T-cell (primary cell): Measurements from ENCODE around the gene REM2. TPM values are rescaled to one million over a fixed set of nuclear protein-coding genes. Genes with fewer than 3 reads are reported as not detected.

Experiments used
- ATAC-seq, 4 experiments: fragments of 200-7000 bp in 3 of 4; fragments of 150-1000 bp in 1 of 4; cut with Tn5 transposase; replicated peaks in 1 of 4; 1 replicate in 3 of 4; 2 replicates in 1 of 4; pipeline ENCODE4 v1.10.0; 2021; ENCODE audit warnings: moderate library complexity in 3 of 4, mild to moderate bottlenecking in 2 of 4, moderate number of reproducible peaks in 1 of 4
- CTCF ChIA-PET, 2 donors: fragments of 300-600 bp; sonication (Branson Sonifier 250); formaldehyde crosslinking; loops; one replicate each; lab custom pipeline; 2022; ENCODE audit warnings: antibody characterized with exemption in 2 of 2; lab: Charles Lee
- POLR2A ChIA-PET, 2 donors: fragments of 300-600 bp; sonication (Branson Sonifier 250); formaldehyde crosslinking; loops; one replicate each; lab custom pipeline; 2022; ENCODE audit warnings: antibody characterized with exemption in 2 of 2; lab: Charles Lee
- DNase-seq, 35 experiments: peaks; one replicate each; pipeline versions ENCODE4 v3.0.0 to v3.0.0-alpha.2; 2013 to 2023
- H3K27ac ChIP-seq: one replicate; pipeline ENCODE4 v1.5.1; 2013; ENCODE audit warnings: low read length
- H3K27me3 ChIP-seq, 2 experiments: replicated peaks in 1 of 2; 1 replicate in 1 of 2; 2 replicates in 1 of 2; pipeline versions ENCODE4 v1.6.1 to v1.7.0; 2013; ENCODE audit warnings: low read length in 1 of 2, mixed read lengths in 1 of 2; ENCODE audit not compliant: control insufficient read depth in 2 of 2, insufficient read depth in 2 of 2; ENCODE audit errors: extremely low read depth in 1 of 2
- H3K36me3 ChIP-seq, 2 donors: 1 replicate in 1 of 2; 2 replicates in 1 of 2; pipeline versions ENCODE4 v1.6.1 to v1.7.0; 2013; ENCODE audit warnings: low read length in 1 of 2; ENCODE audit not compliant: control insufficient read depth in 2 of 2, insufficient read depth in 1 of 2; ENCODE audit errors: extremely low read depth in 1 of 2
- H3K4me1 ChIP-seq, 2 experiments: 1 replicate in 1 of 2; 2 replicates in 1 of 2; pipeline versions ENCODE4 v1.6.1 to v1.7.0; 2013; ENCODE audit warnings: low read length in 2 of 2, mixed read lengths in 1 of 2; ENCODE audit not compliant: insufficient read depth in 2 of 2, control insufficient read depth in 1 of 2; ENCODE audit errors: extremely low read depth in 1 of 2
- H3K4me3 ChIP-seq, 2 donors: 1 replicate in 1 of 2; 2 replicates in 1 of 2; pipeline versions ENCODE4 v1.5.1 to v1.7.0; 2013; ENCODE audit warnings: mild to moderate bottlenecking in 2 of 2, low read length in 1 of 2, moderate library complexity in 1 of 2; ENCODE audit not compliant: control insufficient read depth in 1 of 2; ENCODE audit errors: extremely low read depth in 1 of 2
- H3K9me3 ChIP-seq: 2 replicates; pipeline ENCODE4 v1.7.0; 2013
- H3K27ac Mint-ChIP-seq, 2 donors: one replicate each; pipeline ENCODE4 v1.8.0; 2020 to 2021; ENCODE audit warnings: mild to moderate bottlenecking in 2 of 2, mixed read lengths in 2 of 2
- H3K27me3 Mint-ChIP-seq, 2 donors: one replicate each; pipeline ENCODE4 v1.8.0; 2021 to 2022; ENCODE audit warnings: mixed read lengths in 2 of 2
- H3K36me3 Mint-ChIP-seq: one replicate; pipeline ENCODE4 v1.8.0; 2021; ENCODE audit warnings: mixed read lengths
- H3K4me1 Mint-ChIP-seq, 3 donors: one replicate each; pipeline ENCODE4 v1.8.0; 2020 to 2022; ENCODE audit warnings: mixed read lengths in 3 of 3, mild to moderate bottlenecking in 1 of 3
- H3K4me3 Mint-ChIP-seq, 3 donors: one replicate each; pipeline ENCODE4 v1.8.0; 2020 to 2022; ENCODE audit warnings: mild to moderate bottlenecking in 3 of 3, mixed read lengths in 3 of 3, moderate library complexity in 3 of 3
- H3K9me3 Mint-ChIP-seq, 3 donors: one replicate each; pipeline ENCODE4 v1.8.0; 2020 to 2022; ENCODE audit warnings: mixed read lengths in 3 of 3
- WGBS: methylation state at CpG from one replicate; pipeline ENCODE4 v1.1.5; 2013; ENCODE audit warnings: missing lambda C conversion rate; ENCODE audit not compliant: insufficient coverage; 5-methylcytosine and 5-hydroxymethylcytosine counted together
- total RNA-seq, 35 experiments: library from RNA in 6 of 35; stranded (reverse) in 6 of 35; fragments of 120-200 nt in 1 of 35; gene quantifications; one replicate each; pipeline versions ENCODE4 v1.2.1 to v1.2.4 and lab custom pipeline; 2013 to 2026

Gene REM2
- total RNA-seq, 5 donors from 2014 or later (not counting 1 experiment from before 2014, with no cell fraction given): 4.1 to 10.6 (median 6.2) TPM

- Histone ChIP-seq H3K4me1 (peaks cover 5 to 9% of the 10 kb centered on the region in 2 experiments), H3K27me3 (peaks cover 0 to 83% of the 10 kb centered on the region in 2 experiments), H3K27ac (no peak overlapping the region), H3K4me3 (no peak overlapping the region), H3K9me3 (no peaks in the 10 kb centered on the region), H3K36me3 (no peaks in the 10 kb centered on the region)
- no peak overlapping the region for H3K4me3 Mint-ChIP-seq
- POLR2A ChIA-PET: no interaction called here
- H3K27me3 Mint-ChIP-seq: peaks cover 26 to 53% of the 10 kb centered on the region in 2 donors
- 92% methylated on average over 21 of the region's 28 CpGs for WGBS
- peaks cover 0 to 5% (median 4%) of the 10 kb centered on the region in 3 donors for H3K4me1 Mint-ChIP-seq
- no peaks in the 10 kb centered on the region for H3K36me3 Mint-ChIP-seq
- DNase-seq (no peak), ATAC-seq (no peak)
- no peaks in the 10 kb centered on the region for H3K9me3 Mint-ChIP-seq
- CTCF ChIA-PET: interaction anchor here in 1 of 2 donors (0.7 kb wide), 1 partner anchor 10 kb away, joined by 3 read pairs; no protein-coding TSS in a partner anchor
- no peak overlapping the region for H3K27ac Mint-ChIP-seq
These were observed 40.6 kb upstream of the REM2 start for GRCh38 chr14:22842211-22843122.

GRCh38 chr14:22843123-22843925 is 39.7 kb upstream of the REM2 start:
- Histone ChIP-seq H3K4me1 (peaks cover 0 to under 1% of the 10 kb centered on the region in 2 experiments), H3K4me3 (no peak overlapping the region), H3K9me3 (no peaks in the 10 kb centered on the region), H3K27ac (no peak overlapping the region), H3K36me3 (no peaks in the 10 kb centered on the region), H3K27me3 (peaks cover 0 to 83% of the 10 kb centered on the region in 2 experiments)
- WGBS: 73% methylated on average over 17 of the region's 21 CpGs
- Mint-ChIP-seq H3K4me1 (peaks cover 0 to 5% (median 2%) of the 10 kb centered on the region in 3 donors), H3K36me3 (no peaks in the 10 kb centered on the region), H3K27me3 (peaks cover 26 to 49% of the 10 kb centered on the region in 2 donors), H3K27ac (no peak overlapping the region), H3K9me3 (no peaks in the 10 kb centered on the region), H3K4me3 (no peak overlapping the region)
- ATAC-seq: no peak
- DNase-seq: no peak
- CTCF ChIA-PET: interaction anchor here in 1 of 2 donors (0.7 kb wide), 1 partner anchor 9 kb away, joined by 3 read pairs; no protein-coding TSS in a partner anchor
- POLR2A ChIA-PET: no interaction called here

GRCh38 chr14:22844221-22845102 is 38.6 kb upstream of the REM2 start:
- Mint-ChIP-seq H3K27ac (no peak overlapping the region), H3K9me3 (no peaks in the 10 kb centered on the region), H3K4me1 (no peaks in the 10 kb centered on the region), H3K4me3 (no peak overlapping the region), H3K36me3 (no peaks in the 10 kb centered on the region), H3K27me3 (peaks cover 25 to 47% of the 10 kb centered on the region in 2 donors)
- Histone ChIP-seq H3K27me3 (peaks cover 0 to 83% of the 10 kb centered on the region in 2 experiments), H3K4me3 (no peak overlapping the region), H3K36me3 (no peaks in the 10 kb centered on the region), H3K27ac (no peak overlapping the region), H3K4me1 (no peaks in the 10 kb centered on the region), H3K9me3 (no peaks in the 10 kb centered on the region)
- ChIA-PET POLR2A (no interaction called here), CTCF (interaction anchor here in 1 of 2 donors (0.7 kb wide), 2 partner anchors 10 to 42 kb away, joined by 3 to 4 read pairs; no protein-coding TSS in a partner anchor)
- DNase-seq (no peak), ATAC-seq (no peak)
- 91% methylated on average over 20 of the region's 22 CpGs for WGBS

GRCh38 chr14:22845103-22845394 is 38.0 kb upstream of the REM2 start:
- no peaks in the 10 kb centered on the region for H3K36me3 Mint-ChIP-seq
- peaks cover 25 to 43% of the 10 kb centered on the region in 2 donors for H3K27me3 Mint-ChIP-seq
- H3K36me3 ChIP-seq: no peaks in the 10 kb centered on the region
- ATAC-seq (no peak), DNase-seq (no peak)
- POLR2A ChIA-PET: interaction anchor here in 1 of 2 donors (0.7 kb wide), 1 partner anchor 1146 kb away, joined by 3 read pairs; no protein-coding TSS in a partner anchor
- H3K27ac ChIP-seq: no peak overlapping the region
- no peak overlapping the region for H3K4me3 Mint-ChIP-seq
- no peaks in the 10 kb centered on the region for H3K9me3 ChIP-seq
- peaks cover 0 to 80% of the 10 kb centered on the region in 2 experiments for H3K27me3 ChIP-seq
- no peak overlapping the region for H3K27ac Mint-ChIP-seq
- CTCF ChIA-PET: interaction anchor here in 1 of 2 donors (0.7 kb wide), 1 partner anchor 10 kb away, joined by 4 read pairs; no protein-coding TSS in a partner anchor
- H3K4me1 Mint-ChIP-seq: no peaks in the 10 kb centered on the region
- no peak overlapping the region for H3K4me3 ChIP-seq
- H3K4me1 ChIP-seq: no peaks in the 10 kb centered on the region
- 94% methylated on average over 5 of the region's 9 CpGs for WGBS
- no peaks in the 10 kb centered on the region for H3K9me3 Mint-ChIP-seq

- Mint-ChIP-seq H3K27ac (no peak overlapping the region), H3K36me3 (no peaks in the 10 kb centered on the region), H3K4me3 (no peak overlapping the region), H3K9me3 (no peaks in the 10 kb centered on the region), H3K27me3 (peaks cover 17 to 37% of the 10 kb centered on the region in 2 donors), H3K4me1 (no peaks in the 10 kb centered on the region)
- H3K4me3 ChIP-seq: no peak overlapping the region
- H3K36me3 ChIP-seq: no peaks in the 10 kb centered on the region
- H3K27ac ChIP-seq: no peak overlapping the region
- 98% methylated on average over 12 of the region's 26 CpGs for WGBS
- H3K9me3 ChIP-seq: no peaks in the 10 kb centered on the region
- ChIA-PET POLR2A (no interaction called here), CTCF (interaction anchor here in 1 of 2 donors (0.6 kb wide), 1 partner anchor 1235 kb away, joined by 3 read pairs; no protein-coding TSS in a partner anchor)
- DNase-seq: no peak
- no peak for ATAC-seq
- peaks cover 0 to 74% of the 10 kb centered on the region in 2 experiments for H3K27me3 ChIP-seq
- H3K4me1 ChIP-seq: no peaks in the 10 kb centered on the region
These were observed 37.0 kb upstream of the REM2 start for GRCh38 chr14:22845821-22846625.
